Naive thymus-derived CD4-positive, alpha-beta T cell (primary cell): Measurements from ENCODE around the gene SFXN3. TPM values are rescaled to one million over a fixed set of nuclear protein-coding genes. Genes with fewer than 3 reads are reported as not detected.

Experiments
- ATAC-seq: fragments of 150-1000 bp; cut with Tn5 transposase; 2 replicates; pipeline ENCODE4 v1.10.0; 2021; ENCODE audit warnings: mild to moderate bottlenecking, moderate library complexity
- CTCF ChIA-PET: fragments of 350-600 bp; sonication (Branson Sonifier 250); formaldehyde crosslinking; loops from one replicate; lab custom pipeline; 2021; ENCODE audit warnings: antibody characterized with exemption; lab: Charles Lee
- POLR2A ChIA-PET: fragments of 350-600 bp; sonication (Branson Sonifier 250); formaldehyde crosslinking; loops from one replicate; lab custom pipeline; 2021; ENCODE audit warnings: antibody characterized with exemption, inconsistent platforms; lab: Charles Lee
- DNase-seq, 9 donors: peaks; one replicate each; pipeline versions ENCODE4 v3.0.0 to v3.0.0-alpha.2; 2020 to 2022; ENCODE audit warnings: mixed read lengths in 1 of 9
- H3K27ac ChIP-seq: one replicate; pipeline ENCODE4 v1.7.0; 2013; ENCODE audit warnings: mild to moderate bottlenecking, low read depth, low read length, moderate library complexity
- H3K27me3 ChIP-seq, 2 donors: one replicate each; pipeline ENCODE4 v1.7.0; 2013; ENCODE audit warnings: low read length in 2 of 2, mild to moderate bottlenecking in 2 of 2, moderate library complexity in 2 of 2; ENCODE audit not compliant: control insufficient read depth in 2 of 2, insufficient read depth in 2 of 2
- H3K36me3 ChIP-seq, 3 experiments: 1 replicate in 2 of 3; 2 replicates in 1 of 3; pipeline ENCODE4 v1.7.0; 2013; ENCODE audit warnings: low read length in 3 of 3, mild to moderate bottlenecking in 3 of 3, moderate library complexity in 1 of 3; ENCODE audit not compliant: insufficient read depth in 3 of 3, control insufficient read depth in 2 of 3
- H3K4me1 ChIP-seq, 2 donors: one replicate each; pipeline ENCODE4 v1.7.0; 2013; ENCODE audit warnings: low read length in 2 of 2, mild to moderate bottlenecking in 2 of 2, moderate library complexity in 1 of 2; ENCODE audit not compliant: control insufficient read depth in 2 of 2, insufficient read depth in 2 of 2
- H3K4me3 ChIP-seq: 2 replicates; pipeline ENCODE4 v1.7.0; 2013; ENCODE audit warnings: mild to moderate bottlenecking, low read length
- H3K9me3 ChIP-seq, 3 experiments: 1 replicate in 2 of 3; 2 replicates in 1 of 3; pipeline ENCODE4 v1.7.0; 2013; ENCODE audit warnings: low read length in 3 of 3; ENCODE audit not compliant: control insufficient read depth in 2 of 3
- H3K27ac Mint-ChIP-seq, 9 donors: one replicate each; pipeline ENCODE4 v1.8.0; 2020 to 2022; ENCODE audit warnings: mixed read lengths in 9 of 9, mild to moderate bottlenecking in 8 of 9, moderate library complexity in 5 of 9, inconsistent platforms in 2 of 9
- H3K27me3 Mint-ChIP-seq, 5 donors: one replicate each; pipeline ENCODE4 v1.8.0; 2021 to 2022; ENCODE audit warnings: mixed read lengths in 5 of 5, mild to moderate bottlenecking in 1 of 5
- H3K36me3 Mint-ChIP-seq, 5 donors: one replicate each; pipeline ENCODE4 v1.8.0; 2020 to 2022; ENCODE audit warnings: mixed read lengths in 5 of 5, mild to moderate bottlenecking in 3 of 5, inconsistent platforms in 1 of 5
- H3K4me1 Mint-ChIP-seq, 7 donors: one replicate each; pipeline ENCODE4 v1.8.0; 2020 to 2022; ENCODE audit warnings: mixed read lengths in 7 of 7, mild to moderate bottlenecking in 3 of 7, inconsistent platforms in 1 of 7
- H3K4me3 Mint-ChIP-seq, 10 donors: one replicate each; pipeline ENCODE4 v1.8.0; 2020 to 2022; ENCODE audit warnings: mild to moderate bottlenecking in 10 of 10, mixed read lengths in 10 of 10, moderate library complexity in 6 of 10, inconsistent platforms in 2 of 10
- H3K9me3 Mint-ChIP-seq, 11 donors: one replicate each; pipeline ENCODE4 v1.8.0; 2020 to 2022; ENCODE audit warnings: mixed read lengths in 11 of 11, mild to moderate bottlenecking in 4 of 11, inconsistent platforms in 1 of 11, moderate library complexity in 1 of 11
- intact Hi-C, 2 donors: fragments of 100-400 bp; cut with micrococcal nuclease; formaldehyde crosslinking; loops; one replicate each; pipeline ENCODE4 v1.15.1; 2023
- polyA plus RNA-seq, 2 donors: library from polyadenylated mRNA; unstranded; fragments of 300-500 nt; fragmentation: Illumina TruSeq; gene quantifications; one replicate each; pipeline ENCODE4 v1.2.3, GENCODE V29; 2021
- total RNA-seq, 6 experiments: library from RNA in 5 of 6; stranded (reverse) in 5 of 6; gene quantifications; 1 replicate in 5 of 6; 2 replicates in 1 of 6; pipeline ENCODE4 v1.2.3 and lab custom pipeline; 2021 to 2026

Gene SFXN3
- total and polyA plus RNA-seq, 7 experiments from 2014 or later, result 12.6 to 90.4 (median 38.2) TPM

DNA sequence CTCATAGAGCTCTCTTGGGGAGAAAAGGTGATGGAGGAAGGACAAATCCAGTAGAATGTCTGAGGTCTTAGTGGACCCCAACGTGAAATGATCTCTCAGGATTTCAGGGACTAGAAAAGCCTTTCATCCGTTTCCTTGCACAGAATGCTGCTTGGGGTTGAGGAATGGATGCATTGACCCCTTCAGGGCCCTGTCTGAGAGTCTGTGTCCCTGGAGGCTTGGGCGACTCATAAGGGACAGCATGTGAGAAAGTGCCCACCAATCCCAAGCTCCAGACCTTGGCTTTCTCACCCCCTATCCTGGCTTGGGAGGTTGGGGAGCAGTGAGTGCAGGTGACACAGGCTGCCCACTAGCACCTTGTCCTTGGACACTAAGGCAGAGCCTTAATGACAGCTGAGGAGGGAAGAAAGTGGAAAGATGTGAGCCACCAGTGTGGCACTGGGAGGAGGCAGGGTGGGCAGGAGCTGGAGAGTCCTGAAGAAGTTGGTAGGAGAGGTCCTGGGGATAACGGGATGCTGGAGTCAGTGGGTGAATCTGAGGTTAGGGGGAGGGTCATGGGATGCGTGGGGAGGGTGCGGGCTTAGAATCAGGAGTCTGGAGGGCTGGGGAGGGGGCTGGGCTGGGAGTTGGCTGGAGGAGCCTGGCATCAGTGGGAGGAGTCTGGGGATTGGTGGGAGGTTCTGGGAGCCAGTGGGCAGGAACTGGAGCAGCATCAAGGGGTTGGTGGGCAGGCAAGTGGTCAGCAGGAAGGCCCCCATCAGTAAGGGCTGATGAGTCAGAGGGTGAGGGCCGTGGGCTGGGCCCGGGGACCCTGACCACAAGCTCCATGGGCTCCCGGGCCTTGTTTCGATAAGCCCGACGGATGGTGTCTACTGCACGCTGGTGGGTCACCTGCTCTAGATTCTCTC is 22.9 kb upstream of the SFXN3 start:
- Mint-ChIP-seq H3K36me3 (peaks cover 0 to under 1% (median 0%) of the 10 kb centered on the region in 5 donors), H3K4me3 (no peak overlapping the region), H3K9me3 (no peaks in the 10 kb centered on the region), H3K4me1 (peaks cover 5 to 7% (median 6%) of the 10 kb centered on the region in 7 donors), H3K27me3 (peaks cover 0 to 5% (median 1%) of the 10 kb centered on the region in 5 donors), H3K27ac (peak overlapping the region in 1 of 9 donors; percentile 51)
- ATAC-seq (no peak), DNase-seq (no peak)
- POLR2A ChIA-PET, result interaction anchor here (1.1 kb wide), 1 partner anchor 9 kb away, joined by 3 read pairs; the partner anchor contains the start of gene LZTS2
- CTCF ChIA-PET, result interaction anchor here (0.6 kb wide), 1 partner anchor 68 kb away, joined by 4 read pairs; no protein-coding TSS in a partner anchor
- H3K9me3 ChIP-seq, result no peaks in the 10 kb centered on the region
- H3K27me3 ChIP-seq, result no peaks in the 10 kb centered on the region
- no peak overlapping the region for H3K27ac ChIP-seq
- peaks cover 0 to 33% (median 0%) of the 10 kb centered on the region in 3 experiments for H3K36me3 ChIP-seq
- H3K4me3 ChIP-seq, result no peak overlapping the region
- intact Hi-C loops, result no loop called here
- H3K4me1 ChIP-seq, result peaks cover 0 to 3% of the 10 kb centered on the region in 2 donors

DNA sequence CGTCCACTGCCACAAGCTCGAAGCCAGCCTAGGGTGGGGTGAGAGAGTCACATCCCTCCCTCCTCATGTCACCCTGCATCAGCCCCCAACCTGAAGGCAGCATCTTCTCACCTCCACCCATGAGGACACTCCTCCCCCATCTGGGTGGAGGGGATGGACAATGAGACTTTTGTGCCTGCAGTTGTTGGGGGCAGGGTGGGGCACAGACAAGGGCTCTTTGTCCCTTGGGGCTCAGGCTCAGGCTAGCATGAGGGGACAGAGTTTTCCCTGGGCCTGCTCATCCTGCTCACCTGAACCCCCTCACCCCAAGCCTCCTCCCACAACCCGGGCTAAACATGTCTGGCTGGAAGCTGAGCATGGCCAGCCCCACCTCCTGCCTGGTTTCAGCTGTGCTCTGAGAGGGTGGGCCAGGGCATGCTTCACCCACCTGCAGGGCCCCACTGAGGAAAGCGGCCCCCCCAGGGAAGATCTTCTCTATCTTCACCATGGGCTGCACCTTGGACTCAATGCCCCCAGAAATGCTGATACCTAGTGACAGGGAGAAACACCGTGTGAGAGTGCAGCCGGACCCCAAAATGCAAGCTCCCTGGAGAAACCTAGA is 22.1 kb upstream of the SFXN3 start:
- Histone ChIP-seq H3K27me3 (no peaks in the 10 kb centered on the region), H3K9me3 (no peaks in the 10 kb centered on the region), H3K4me1 (peaks cover 0 to 5% of the 10 kb centered on the region in 2 donors), H3K27ac (no peak overlapping the region), H3K36me3 (peaks cover 0 to 25% (median 0%) of the 10 kb centered on the region in 3 experiments), H3K4me3 (no peak overlapping the region)
- ChIA-PET POLR2A (no interaction called here), CTCF (no interaction called here)
- Mint-ChIP-seq H3K27me3 (peaks cover 0 to 7% (median 2%) of the 10 kb centered on the region in 5 donors), H3K27ac (no peak overlapping the region), H3K4me1 (peaks cover 8 to 11% (median 10%) of the 10 kb centered on the region in 7 donors), H3K9me3 (no peaks in the 10 kb centered on the region), H3K36me3 (no peaks in the 10 kb centered on the region), H3K4me3 (no peak overlapping the region)
- DNase-seq, result no peak
- intact Hi-C loops, result no loop called here
- no peak for ATAC-seq

DNA sequence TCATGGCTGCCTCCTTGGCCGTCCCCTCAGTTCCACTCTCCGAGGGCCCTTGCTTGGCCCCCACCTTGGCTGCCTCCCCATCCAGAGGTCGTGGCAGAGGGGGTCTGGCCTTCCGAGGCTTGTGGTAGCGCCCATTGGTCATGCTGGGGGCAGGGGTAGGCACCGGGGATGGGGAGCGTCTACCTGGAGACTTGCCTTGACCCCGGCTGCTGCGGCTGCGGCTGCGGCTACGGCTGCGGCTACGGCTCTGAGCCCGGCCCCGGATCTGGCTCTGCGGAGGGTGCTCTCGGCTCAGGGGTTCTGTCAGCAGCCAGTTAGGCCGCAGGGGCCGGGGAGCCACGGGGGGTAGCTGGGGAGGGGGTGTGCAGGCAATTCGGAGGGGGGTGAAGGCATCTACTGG is 20.7 kb upstream of the SFXN3 start:
- Histone ChIP-seq H3K9me3 (no peaks in the 10 kb centered on the region), H3K4me1 (peaks cover 0 to 5% of the 10 kb centered on the region in 2 donors), H3K36me3 (peaks cover 0 to 21% (median 0%) of the 10 kb centered on the region in 3 experiments), H3K27me3 (no peaks in the 10 kb centered on the region), H3K4me3 (no peak overlapping the region), H3K27ac (no peak overlapping the region)
- peaks cover 3 to 18% (median 12%) of the 10 kb centered on the region in 5 donors for H3K27me3 Mint-ChIP-seq
- ChIA-PET CTCF (interaction anchor here (2.4 kb wide), 1 partner anchor 41 kb away, joined by 13 read pairs; the partner anchor contains the start of gene SEMA4G), POLR2A (no interaction called here)
- DNase-seq, result no peak
- no peaks in the 10 kb centered on the region for H3K36me3 Mint-ChIP-seq
- H3K9me3 Mint-ChIP-seq, result no peaks in the 10 kb centered on the region
- H3K27ac Mint-ChIP-seq, result no peak overlapping the region
- H3K4me3 Mint-ChIP-seq, result no peak overlapping the region
- H3K4me1 Mint-ChIP-seq, result peaks cover 9 to 21% (median 16%) of the 10 kb centered on the region in 7 donors
- intact Hi-C loops, result loop anchor here (5.0 to 10.0 kb wide), 3 partner anchors 266 to 448 kb away; partner anchors contain the start of gene PAX2 (in 1 of the 2)
- ATAC-seq, result no peak

DNA sequence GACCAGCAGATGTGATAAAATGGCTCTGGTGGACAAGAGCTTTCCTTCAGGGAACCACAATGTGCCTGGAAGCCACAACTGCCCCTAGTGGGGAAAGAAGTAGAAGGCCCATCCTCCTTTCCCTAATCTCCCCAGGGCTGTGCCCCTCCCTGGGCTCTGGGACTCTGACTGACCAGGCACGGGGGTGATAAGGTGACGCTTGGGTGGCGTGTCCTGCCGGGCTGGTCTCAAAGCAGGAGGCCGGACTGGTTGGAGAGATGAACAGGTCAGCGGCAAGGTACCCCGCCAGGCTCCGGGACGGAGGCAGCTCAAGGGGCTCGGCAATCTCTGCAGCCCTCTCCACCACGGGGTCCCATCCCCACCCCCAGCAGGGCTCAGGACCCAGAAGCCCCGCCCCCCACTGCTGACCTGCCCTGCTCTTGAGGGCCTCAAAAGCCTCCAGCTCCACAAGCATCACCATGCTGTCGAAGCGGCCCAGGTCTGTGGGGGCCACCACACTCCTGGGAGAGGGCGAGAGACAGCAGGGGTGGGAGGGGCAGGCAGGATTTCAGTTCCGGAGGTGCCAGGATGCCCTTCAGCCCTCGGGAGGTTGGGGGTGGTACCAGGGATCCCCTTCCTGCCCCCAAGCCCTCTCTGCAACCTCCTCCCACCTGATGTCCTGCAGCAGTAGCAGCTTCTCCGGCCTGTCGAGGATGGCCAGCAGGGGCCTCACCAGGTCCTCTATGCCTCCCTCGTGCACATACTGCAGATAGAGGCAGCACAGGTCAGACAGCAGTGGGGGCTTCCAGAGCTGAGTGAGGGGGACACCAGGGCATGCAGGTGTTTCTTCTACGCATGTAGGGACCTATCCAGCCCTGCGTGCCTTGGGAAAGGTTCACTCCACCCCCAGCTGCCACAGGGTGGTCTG is 19.3 kb upstream of the SFXN3 start:
- no peak overlapping the region for H3K4me3 ChIP-seq
- Mint-ChIP-seq H3K27me3 (peaks cover 13 to 29% (median 21%) of the 10 kb centered on the region in 5 donors), H3K4me1 (peaks cover 9 to 21% (median 17%) of the 10 kb centered on the region in 7 donors), H3K4me3 (no peak overlapping the region), H3K36me3 (no peaks in the 10 kb centered on the region), H3K27ac (no peak overlapping the region), H3K9me3 (no peaks in the 10 kb centered on the region)
- DNase-seq (no peak), ATAC-seq (no peak)
- peaks cover 0 to 5% of the 10 kb centered on the region in 2 donors for H3K4me1 ChIP-seq
- ChIA-PET CTCF (interaction anchor here (1.2 to 2.4 kb wide), 4 partner anchors 14 to 42 kb away, joined by 3 to 13 read pairs (median 3); partner anchors contain the start of gene SEMA4G), POLR2A (interaction anchor here (0.6 to 1.0 kb wide), 2 partner anchors 13 to 20 kb away, joined by 3 read pairs; partner anchors contain the start of gene LZTS2)
- H3K36me3 ChIP-seq, result peaks cover 0 to 6% (median 0%) of the 10 kb centered on the region in 3 experiments
- H3K27me3 ChIP-seq, result no peaks in the 10 kb centered on the region
- H3K9me3 ChIP-seq, result no peaks in the 10 kb centered on the region
- H3K27ac ChIP-seq, result no peak overlapping the region
- intact Hi-C loops, result loop anchor here (2.0 to 10.0 kb wide), 4 partner anchors 43 to 449 kb away; partner anchors contain the start of genes PAX2 (in 1 of the 2) and SEMA4G (in 1 of the 2)

DNA sequence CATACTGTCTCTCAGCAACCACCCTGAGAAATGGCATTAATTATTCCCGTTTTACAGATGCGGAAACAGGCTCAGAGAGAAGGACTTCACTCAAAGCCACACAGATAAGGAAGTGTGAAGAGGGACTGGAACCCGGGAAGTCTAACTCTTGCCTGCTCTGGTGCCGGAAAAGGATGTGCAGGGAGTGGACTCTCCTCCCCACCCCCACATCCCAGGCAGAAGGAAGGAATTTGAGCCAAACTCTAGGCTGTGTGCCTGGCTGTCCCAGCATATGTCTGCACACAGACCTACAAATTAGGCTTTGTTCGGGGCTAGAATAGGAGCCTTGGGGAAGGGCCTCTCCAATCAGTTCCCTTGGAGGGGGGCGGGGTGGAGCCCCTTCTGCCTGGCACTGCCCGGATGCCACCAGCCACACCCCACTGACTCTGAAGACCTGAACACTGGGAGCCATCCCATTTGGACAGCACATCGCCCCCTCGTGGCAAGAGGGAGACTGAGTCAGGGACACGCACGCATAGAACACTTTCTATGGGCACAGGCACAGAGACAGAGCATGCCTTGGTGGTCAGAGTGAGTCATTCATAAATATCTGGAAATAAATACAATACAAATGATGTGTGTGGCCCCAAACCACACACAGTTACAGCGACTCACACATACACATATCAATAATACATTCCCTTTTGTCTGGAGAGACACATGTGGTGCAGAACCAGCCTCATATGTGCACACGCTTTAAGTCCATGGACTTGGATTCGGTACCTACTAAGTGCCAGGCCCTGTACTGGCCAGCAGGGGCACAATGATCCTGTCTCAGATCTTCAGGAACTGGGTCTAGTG is 18.3 kb upstream of the SFXN3 start:
- peak overlapping the region in 3 of 9 donors; percentile 8 to 75 (median 41) for H3K27ac Mint-ChIP-seq

More for the DNA sequence above, 18.3 kb upstream of the SFXN3 start:
- Mint-ChIP-seq H3K27me3 (peaks cover 22 to 39% (median 30%) of the 10 kb centered on the region in 5 donors), H3K4me1 (peaks cover 9 to 21% (median 17%) of the 10 kb centered on the region in 7 donors), H3K9me3 (no peaks in the 10 kb centered on the region), H3K4me3 (peak overlapping the region in 1 of 10 donors; percentile 24), H3K36me3 (no peaks in the 10 kb centered on the region)
- ATAC-seq, result peak; percentile 91
- peak; percentile 46 to 76 (median 63) for DNase-seq
- no peaks in the 10 kb centered on the region for H3K9me3 ChIP-seq
- CTCF ChIA-PET, result interaction anchor here (1.2 to 2.4 kb wide), 4 partner anchors 15 to 43 kb away, joined by 3 to 13 read pairs (median 3); partner anchors contain the start of gene SEMA4G
- H3K4me1 ChIP-seq, result peaks cover 0 to 5% of the 10 kb centered on the region in 2 donors
- H3K27ac ChIP-seq, result no peak overlapping the region
- POLR2A ChIA-PET, result interaction anchor here (1.0 kb wide), 1 partner anchor 19 kb away, joined by 3 read pairs; no protein-coding TSS in a partner anchor
- H3K36me3 ChIP-seq, result no peaks in the 10 kb centered on the region
- no peak overlapping the region for H3K4me3 ChIP-seq
- intact Hi-C loops, result loop anchor here (2.0 to 10.0 kb wide), 4 partner anchors 44 to 450 kb away; partner anchors contain the start of genes PAX2 (in 1 of the 2) and SEMA4G (in 1 of the 2)
- no peaks in the 10 kb centered on the region for H3K27me3 ChIP-seq
